H9 (cell line): ENCODE data around the gene SCN5A. TPM values are rescaled to one million over a fixed set of nuclear protein-coding genes. Genes with fewer than 3 reads are reported as not detected.

Source experiments
- DNase-seq: peaks from one replicate; pipeline ENCODE4 v3.0.0-alpha.2; 2017
- H2AFZ ChIP-seq: one replicate; pipeline ENCODE4 v1.6.1; 2013; ENCODE audit warnings: mild to moderate bottlenecking, low read length, control low read depth, moderate library complexity
- H2AK5ac ChIP-seq: 2 replicates; pipeline ENCODE4 v1.6.1; 2013; ENCODE audit warnings: low read length, control low read depth, mixed read lengths; ENCODE audit not compliant: insufficient read length
- H2BK120ac ChIP-seq: one replicate; pipeline ENCODE4 v1.6.1; 2013; ENCODE audit warnings: low read depth, mild to moderate bottlenecking, low read length, control low read depth, inconsistent platforms; ENCODE audit not compliant: poor library complexity, severe bottlenecking
- H2BK12ac ChIP-seq: 2 replicates; pipeline ENCODE4 v1.6.1; 2013; ENCODE audit warnings: low read length, control low read depth, mixed read lengths, low read depth; ENCODE audit not compliant: insufficient read length
- H2BK15ac ChIP-seq: 2 replicates; pipeline ENCODE4 v1.6.1; 2013; ENCODE audit warnings: low read depth, low read length, control low read depth
- H2BK20ac ChIP-seq: one replicate; pipeline ENCODE4 v1.6.1; 2013; ENCODE audit warnings: low read depth, mild to moderate bottlenecking, low read length, control low read depth, inconsistent platforms; ENCODE audit not compliant: poor library complexity, severe bottlenecking
- H2BK5ac ChIP-seq: 2 replicates; pipeline ENCODE4 v1.6.1; 2013; ENCODE audit warnings: low read length, control low read depth, mixed read lengths; ENCODE audit not compliant: insufficient read length
- H3K14ac ChIP-seq: 2 replicates; pipeline ENCODE4 v1.6.1; 2013; ENCODE audit warnings: low read length, control low read depth; ENCODE audit not compliant: insufficient read depth
- H3K18ac ChIP-seq: 2 replicates; pipeline ENCODE4 v1.6.1; 2013; ENCODE audit warnings: low read depth, mild to moderate bottlenecking, mixed read lengths, low read length, control low read depth; ENCODE audit not compliant: insufficient read length
- H3K23ac ChIP-seq: 2 replicates; pipeline ENCODE4 v1.6.1; 2013; ENCODE audit warnings: low read length, control low read depth, mixed read lengths, low read depth; ENCODE audit not compliant: insufficient read length
- H3K23me2 ChIP-seq: 2 replicates; pipeline ENCODE4 v1.6.1; 2013; ENCODE audit warnings: low read depth, mild to moderate bottlenecking, mixed read lengths, low read length, control low read depth; ENCODE audit not compliant: insufficient read length, poor library complexity, severe bottlenecking
- H3K27ac ChIP-seq: 2 replicates; pipeline ENCODE4 v1.5.1; 2013; ENCODE audit warnings: low read length, control low read depth, mixed read lengths, low read depth; ENCODE audit not compliant: insufficient read length
- H3K27me3 ChIP-seq: 2 replicates; pipeline ENCODE4 v1.6.1; 2013; ENCODE audit warnings: low read length, control low read depth, inconsistent platforms; ENCODE audit not compliant: insufficient read depth
- H3K4ac ChIP-seq: 2 replicates; pipeline ENCODE4 v1.6.1; 2013; ENCODE audit warnings: low read depth, mild to moderate bottlenecking, control low read depth, inconsistent platforms, low read length, moderate library complexity
- H3K4me1 ChIP-seq: 2 replicates; pipeline ENCODE4 v1.6.1; 2013; ENCODE audit warnings: low read length, control low read depth, inconsistent platforms; ENCODE audit not compliant: insufficient read depth
- H3K4me2 ChIP-seq: 2 replicates; pipeline ENCODE4 v1.6.1; 2013; ENCODE audit warnings: low read length, control low read depth, mixed read lengths; ENCODE audit not compliant: insufficient read length, insufficient read depth
- H3K56ac ChIP-seq: 2 replicates; pipeline ENCODE4 v1.6.1; 2013; ENCODE audit warnings: low read depth, mild to moderate bottlenecking, mixed read lengths, low read length, control low read depth; ENCODE audit not compliant: insufficient read length
- H3K79me1 ChIP-seq: 2 replicates; pipeline ENCODE4 v1.6.1; 2013; ENCODE audit warnings: low read depth, mild to moderate bottlenecking, moderate library complexity, low read length, control low read depth, inconsistent platforms; ENCODE audit not compliant: insufficient read depth, poor library complexity, severe bottlenecking
- H3K79me2 ChIP-seq: 2 replicates; pipeline ENCODE4 v1.6.1; 2013; ENCODE audit warnings: low read length, control low read depth, inconsistent platforms; ENCODE audit not compliant: insufficient read depth
- H3K9ac ChIP-seq: 2 replicates; pipeline ENCODE4 v1.6.1; 2013; ENCODE audit warnings: low read length, control low read depth, mixed read lengths; ENCODE audit not compliant: insufficient read length; ENCODE audit errors: extremely low read depth
- H3K9me3 ChIP-seq: one replicate; pipeline ENCODE4 v1.6.1; 2013; ENCODE audit warnings: low read depth, low read length, inconsistent platforms; ENCODE audit not compliant: control insufficient read depth
- H3T11ph ChIP-seq: one replicate; pipeline ENCODE4 v1.6.1; 2013; ENCODE audit warnings: mild to moderate bottlenecking, low read length, control low read depth, inconsistent platforms
- H4K20me1 ChIP-seq: one replicate; pipeline ENCODE4 v1.6.1; 2013; ENCODE audit not compliant: control insufficient read depth, insufficient read length, insufficient read depth
- H4K5ac ChIP-seq: 2 replicates; pipeline ENCODE4 v1.6.1; 2013; ENCODE audit warnings: low read depth, mild to moderate bottlenecking, mixed read lengths, low read length, control low read depth; ENCODE audit not compliant: insufficient read length
- H4K8ac ChIP-seq: replicated peaks from 2 replicates; pipeline ENCODE4 v1.6.1; 2013; ENCODE audit warnings: low read length, control low read depth, mixed read lengths, low read depth; ENCODE audit not compliant: insufficient read length
- H4K91ac ChIP-seq: 2 replicates; pipeline ENCODE4 v1.6.1; 2013; ENCODE audit warnings: low read depth, mild to moderate bottlenecking, moderate library complexity, mixed read lengths, low read length, control low read depth; ENCODE audit not compliant: insufficient read length
- H3K27ac Mint-ChIP-seq, 3 experiments: 2 replicates in 2 of 3; 3 replicates in 1 of 3; pipeline ENCODE4 v1.8.0; 2020 to 2021; ENCODE audit warnings: mixed read lengths in 3 of 3, mild to moderate bottlenecking in 1 of 3, moderate library complexity in 1 of 3
- H3K27me3 Mint-ChIP-seq: 2 replicates; pipeline ENCODE4 v1.8.0; 2021; ENCODE audit warnings: low read depth, mild to moderate bottlenecking, moderate library complexity, mixed read lengths
- H3K36me3 Mint-ChIP-seq, 3 experiments: 2 replicates in 2 of 3; 3 replicates in 1 of 3; pipeline ENCODE4 v1.8.0; 2020 to 2021; ENCODE audit warnings: low read depth in 3 of 3, mixed read lengths in 3 of 3; ENCODE audit not compliant: insufficient read depth in 1 of 3
- H3K4me1 Mint-ChIP-seq, 2 experiments: 2 replicates each; pipeline ENCODE4 v1.8.0; 2020; ENCODE audit warnings: mixed read lengths in 2 of 2
- H3K4me3 Mint-ChIP-seq, 2 experiments: 2 replicates in 1 of 2; 3 replicates in 1 of 2; pipeline ENCODE4 v1.8.0; 2020 to 2021; ENCODE audit warnings: mild to moderate bottlenecking in 2 of 2, mixed read lengths in 2 of 2, moderate library complexity in 1 of 2
- H3K9me3 Mint-ChIP-seq, 2 experiments: 2 replicates in 1 of 2; 3 replicates in 1 of 2; pipeline ENCODE4 v1.8.0; 2020; ENCODE audit warnings: mild to moderate bottlenecking in 2 of 2, mixed read lengths in 2 of 2, moderate library complexity in 1 of 2
- CTCF ChIP-seq: fragments of 200-600 bp; sonication (generic); conservative IDR thresholded peaks from 3 replicates; pipeline ENCODE4 v1.8.0; 2021; ENCODE audit warnings: antibody characterized with exemption, mild to moderate bottlenecking
- WGBS: extraction: QIAGEN DNeasy Blood & Tissue Kit; methylation state at CpG from one replicate; pipeline ENCODE4 v1.1.7; 2013; ENCODE audit warnings: missing lambda C conversion rate, low lambda C conversion rate, mixed read lengths; ENCODE audit not compliant: insufficient read length; ENCODE audit errors: extremely low coverage; 5-methylcytosine and 5-hydroxymethylcytosine counted together
- total RNA-seq: library from RNA; stranded (reverse); gene quantifications from 2 replicates; pipeline ENCODE4 v1.2.1, GENCODE V29; 2021

SCN5A gene
- total RNA-seq, 1 experiment from 2014 or later, result 6.5 TPM

DNA sequence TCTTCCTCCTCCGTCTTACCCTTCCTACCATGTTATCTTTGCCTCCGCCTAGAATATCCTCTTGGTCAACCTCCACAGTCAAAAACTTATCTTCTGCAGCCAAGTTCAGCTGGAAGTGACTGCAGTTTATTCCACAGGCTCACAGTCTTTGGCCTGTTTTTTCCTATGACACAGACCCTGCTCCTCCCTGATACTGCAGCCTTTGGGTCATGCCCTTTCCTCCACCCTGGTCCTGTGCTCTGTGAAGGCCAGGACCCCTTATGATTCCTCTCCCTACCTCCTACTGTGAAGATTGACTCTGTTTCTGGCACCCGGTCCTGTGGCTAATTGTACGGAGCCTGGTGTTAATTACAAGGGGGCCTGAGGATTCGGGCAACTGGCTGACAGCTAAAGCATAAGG lies 49.3 kb upstream of the SCN5A start:
- Histone ChIP-seq H3K27me3 (no peaks in the 10 kb centered on the region), H2AFZ (no peak overlapping the region), H3K79me1 (no peaks in the 10 kb centered on the region), H3K9me3 (no peaks in the 10 kb centered on the region), H2AK5ac (no peak overlapping the region), H3K56ac (no peak overlapping the region), H3K9ac (no peak overlapping the region), H2BK12ac (no peak overlapping the region), H3K4me1 (peaks cover 2% of the 10 kb centered on the region; the same call in 1 of the 2 replicates), H3K27ac (no peak overlapping the region), H3T11ph (no peak overlapping the region), H2BK15ac (no peak overlapping the region), H3K4ac (no peak overlapping the region), H3K14ac (no peak overlapping the region), H4K5ac (no peak overlapping the region), H3K4me2 (no peak overlapping the region), H4K8ac (no peak overlapping the region), H2BK20ac (no peak overlapping the region), H4K91ac (no peak overlapping the region), H3K18ac (no peak overlapping the region), H4K20me1 (no peaks in the 10 kb centered on the region), H2BK120ac (no peak overlapping the region), H2BK5ac (no peak overlapping the region), H3K23ac (no peak overlapping the region), H3K79me2 (no peaks in the 10 kb centered on the region), H3K23me2 (no peaks in the 10 kb centered on the region)
- Mint-ChIP-seq H3K36me3 (no peaks in the 10 kb centered on the region), H3K27me3 (peaks cover 6% of the 10 kb centered on the region), H3K27ac (no peak overlapping the region; a peak in 1 of 7 replicates), H3K4me1 (no peaks in the 10 kb centered on the region), H3K4me3 (no peak overlapping the region), H3K9me3 (no peaks in the 10 kb centered on the region)
- DNase-seq, result no peak
- TF ChIP-seq CTCF, result no peak
- no CpG with 5 or more reads among the region's 5 CpGs for WGBS
